GM20431 (cell line): ENCODE data around the gene GPR62.
"Not testable (repeated sequence)": the region's sequence is repeated elsewhere in the genome, so short reads cannot be mapped to it uniquely, and the experiment has no call there.

Source experiments
- in situ Hi-C: fragments of 300-500 bp; cut with MseI, MboI; formaldehyde crosslinking; loops from one replicate; pipeline ENCODE4 v1.15.0; 2020; ENCODE audit warnings: low sequenced_read_pairs; ENCODE audit not compliant: unreplicated experiment

The GPR62 gene

DNA sequence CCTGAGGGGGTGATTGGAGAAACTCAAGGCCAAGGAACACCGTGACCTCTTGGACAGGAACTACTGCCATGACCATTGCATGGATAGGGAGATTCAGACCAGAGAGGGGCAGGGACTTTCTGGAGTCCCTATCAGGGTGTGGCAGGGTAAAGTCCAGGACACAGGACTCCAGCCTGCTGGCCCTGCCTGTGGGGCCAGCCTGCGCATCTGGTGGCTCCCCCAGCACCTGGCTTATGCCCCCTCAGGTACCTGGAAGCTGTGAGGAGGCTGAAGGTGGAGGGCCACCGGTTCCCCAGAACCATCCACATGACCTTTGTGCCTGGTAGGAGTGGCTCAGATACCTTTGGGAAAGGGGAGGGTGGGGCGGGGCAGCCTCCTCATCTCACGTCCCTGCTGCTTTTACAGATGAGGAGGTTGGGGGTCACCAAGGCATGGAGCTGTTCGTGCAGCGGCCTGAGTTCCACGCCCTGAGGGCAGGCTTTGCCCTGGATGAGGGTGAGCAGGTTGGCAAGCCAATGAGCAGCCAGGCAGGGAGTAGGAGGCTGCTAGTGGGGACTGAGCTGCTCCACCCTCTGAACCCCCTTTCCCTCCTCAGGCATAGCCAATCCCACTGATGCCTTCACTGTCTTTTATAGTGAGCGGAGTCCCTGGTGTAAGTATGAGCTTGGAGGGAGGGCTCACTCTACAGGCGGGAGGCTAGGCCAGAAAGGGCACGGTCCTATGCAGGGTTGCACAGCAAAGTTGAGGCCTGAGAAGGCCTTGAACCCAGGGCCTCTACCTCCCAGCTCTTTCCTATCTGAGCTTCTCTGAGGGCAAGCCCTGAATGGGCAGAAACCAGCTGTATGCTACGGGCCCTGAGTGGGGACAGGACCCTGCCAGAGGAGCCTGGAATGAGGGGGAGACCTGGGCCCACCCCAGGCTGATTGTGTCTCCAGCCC, 31.1 kb downstream of the GPR62 start:
- in situ Hi-C loops: no loop called here

DNA sequence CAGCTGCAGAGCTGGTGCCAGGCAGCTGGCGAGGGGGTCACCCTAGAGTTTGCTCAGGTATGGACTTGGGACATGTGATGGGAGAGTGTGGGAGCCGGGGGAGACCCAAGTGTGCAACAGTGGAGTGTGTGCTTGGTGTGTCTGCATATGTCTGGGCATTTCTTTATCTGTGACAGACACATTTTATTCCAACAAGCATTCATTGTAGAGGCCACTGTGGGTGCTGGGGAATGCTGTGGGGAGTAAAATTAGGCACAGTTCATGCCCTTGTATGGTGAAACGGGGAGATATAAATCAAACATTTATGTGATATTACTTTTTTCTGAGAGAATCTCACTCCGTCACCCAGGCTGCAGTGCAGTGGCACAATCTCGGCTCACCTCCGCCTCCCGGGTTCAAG, 32.4 kb downstream of the GPR62 start:
- in situ Hi-C loops: no loop called here

DNA sequence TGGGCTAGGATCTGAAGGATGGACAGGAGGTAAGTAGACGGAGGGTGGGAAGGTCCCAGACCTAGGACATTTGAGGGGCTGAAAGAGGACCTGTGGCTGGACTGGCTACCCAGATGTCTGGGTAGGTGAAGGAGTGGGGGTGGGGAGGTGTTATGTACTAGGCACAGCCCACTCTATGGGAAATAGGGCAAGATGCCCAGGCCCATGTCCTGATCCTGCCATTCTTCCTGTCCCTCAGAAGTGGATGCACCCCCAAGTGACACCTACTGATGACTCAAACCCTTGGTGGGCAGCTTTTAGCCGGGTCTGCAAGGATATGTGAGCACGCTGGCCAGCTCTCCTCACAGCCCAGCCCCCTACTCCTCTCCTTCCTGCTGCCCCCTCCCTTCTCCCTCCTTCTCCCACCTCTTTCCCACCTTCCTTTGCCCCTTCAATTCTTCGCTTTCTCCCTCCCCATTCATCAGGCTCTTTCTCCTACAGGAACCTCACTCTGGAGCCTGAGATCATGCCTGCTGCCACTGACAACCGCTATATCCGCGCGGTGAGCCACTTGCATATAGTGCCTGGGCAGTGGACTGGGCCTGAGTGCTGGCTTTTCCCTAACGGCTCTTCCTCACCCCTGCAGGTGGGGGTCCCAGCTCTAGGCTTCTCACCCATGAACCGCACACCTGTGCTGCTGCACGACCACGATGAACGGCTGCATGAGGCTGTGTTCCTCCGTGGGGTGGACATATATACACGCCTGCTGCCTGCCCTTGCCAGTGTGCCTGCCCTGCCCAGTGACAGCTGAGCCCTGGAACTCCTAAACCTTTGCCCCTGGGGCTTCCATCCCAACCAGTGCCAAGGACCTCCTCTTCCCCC, 33.3 kb downstream of the GPR62 start:
- in situ Hi-C loops: no loop called here

DNA sequence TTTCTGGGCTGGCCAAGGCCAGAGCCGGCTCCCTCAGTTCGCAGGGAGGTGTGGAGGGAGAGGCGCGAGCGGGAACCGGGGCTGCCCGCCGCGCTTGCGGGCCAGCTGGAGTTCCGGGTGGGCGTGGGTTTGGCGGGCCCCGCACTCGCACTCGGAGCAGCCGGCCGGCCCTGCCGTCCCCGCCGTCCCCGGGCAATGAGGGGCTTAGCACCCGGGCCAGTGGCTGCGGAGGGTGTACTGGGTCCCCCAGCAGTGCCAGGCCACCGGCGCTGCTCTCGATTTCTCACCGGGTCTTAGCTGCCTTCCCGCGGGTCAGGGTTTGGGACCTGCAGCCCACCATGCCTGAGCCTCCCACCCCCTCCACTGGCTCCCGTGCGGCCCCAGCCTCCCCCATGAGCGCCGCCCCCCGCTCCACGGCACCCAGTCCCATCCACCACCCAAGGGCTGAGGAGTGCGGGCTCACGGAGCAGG, 35.4 kb downstream of the GPR62 start:
- in situ Hi-C loops: not testable (repeated sequence)

DNA sequence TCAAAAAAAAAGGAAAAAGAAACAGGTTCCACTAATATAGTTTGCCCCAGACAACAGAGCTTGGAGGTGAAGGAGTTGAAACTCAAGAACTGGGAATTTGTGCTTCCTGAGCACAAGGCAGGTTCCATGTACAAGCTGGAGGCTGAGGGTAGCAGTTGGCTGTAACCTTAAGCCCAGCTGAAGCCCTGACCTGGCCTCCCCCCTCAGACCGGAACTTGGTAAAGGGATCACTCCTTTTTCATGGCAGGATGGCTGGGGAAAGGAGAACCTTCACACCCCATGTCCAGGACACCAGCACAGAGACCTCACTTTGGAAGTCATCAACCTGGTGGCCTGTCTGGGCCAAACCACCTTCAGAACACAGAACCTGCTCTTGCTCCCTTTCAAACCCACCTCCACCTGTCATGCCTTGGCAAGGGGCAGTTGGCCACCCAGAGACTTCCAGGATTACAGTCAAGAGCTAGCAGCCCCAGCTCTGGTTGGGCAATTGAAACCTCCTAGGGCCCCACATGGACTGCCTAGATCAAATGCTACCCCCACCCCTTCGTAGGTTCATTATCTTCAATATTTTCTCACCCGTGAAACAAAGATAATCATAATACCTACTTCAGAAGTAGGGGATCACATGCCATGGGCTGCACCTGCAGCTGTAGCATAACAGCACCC, 37.0 kb downstream of the GPR62 start:
- in situ Hi-C loops: no loop called here

DNA sequence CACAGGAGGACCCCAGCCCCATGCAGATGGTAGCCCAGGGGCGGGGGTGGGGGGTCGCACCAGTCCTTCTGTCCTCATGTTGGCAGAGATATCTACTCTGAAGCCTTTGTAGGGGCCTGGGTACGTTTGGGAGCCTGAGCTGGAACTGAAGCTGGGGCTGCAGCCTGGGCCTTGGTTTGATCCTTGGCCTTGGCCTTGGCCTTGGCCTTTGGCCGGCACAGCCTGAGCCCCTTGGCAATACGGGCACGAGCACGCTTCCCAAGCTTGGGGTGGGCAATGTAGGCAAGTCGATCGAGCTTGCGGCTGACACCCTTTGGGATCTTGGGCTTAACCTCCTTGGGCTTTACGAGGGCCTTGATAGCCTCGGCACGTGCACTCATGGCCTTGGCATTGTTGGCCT, 38.5 kb downstream of the GPR62 start:
- in situ Hi-C loops: not testable (repeated sequence)

DNA sequence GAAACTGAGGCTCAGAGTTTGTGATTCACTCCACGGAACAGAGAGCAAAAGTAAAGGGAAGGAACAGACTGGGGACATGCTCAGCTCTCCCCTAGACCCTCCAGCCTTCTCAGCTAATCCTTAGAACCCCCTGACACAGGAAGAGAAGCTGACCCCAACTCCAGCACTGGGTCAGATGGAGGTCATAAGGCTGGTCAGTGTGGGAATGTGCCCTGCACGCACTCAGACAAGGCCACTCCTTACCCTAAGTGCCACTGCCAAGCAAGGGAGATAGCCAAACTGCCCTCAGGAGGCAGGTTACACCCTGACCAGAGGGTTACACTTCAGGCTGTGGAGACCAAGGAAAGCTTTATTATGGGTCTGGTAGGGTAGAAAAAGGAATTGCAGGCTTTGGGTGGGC, 39.3 kb downstream of the GPR62 start:
- in situ Hi-C loops: no loop called here

DNA sequence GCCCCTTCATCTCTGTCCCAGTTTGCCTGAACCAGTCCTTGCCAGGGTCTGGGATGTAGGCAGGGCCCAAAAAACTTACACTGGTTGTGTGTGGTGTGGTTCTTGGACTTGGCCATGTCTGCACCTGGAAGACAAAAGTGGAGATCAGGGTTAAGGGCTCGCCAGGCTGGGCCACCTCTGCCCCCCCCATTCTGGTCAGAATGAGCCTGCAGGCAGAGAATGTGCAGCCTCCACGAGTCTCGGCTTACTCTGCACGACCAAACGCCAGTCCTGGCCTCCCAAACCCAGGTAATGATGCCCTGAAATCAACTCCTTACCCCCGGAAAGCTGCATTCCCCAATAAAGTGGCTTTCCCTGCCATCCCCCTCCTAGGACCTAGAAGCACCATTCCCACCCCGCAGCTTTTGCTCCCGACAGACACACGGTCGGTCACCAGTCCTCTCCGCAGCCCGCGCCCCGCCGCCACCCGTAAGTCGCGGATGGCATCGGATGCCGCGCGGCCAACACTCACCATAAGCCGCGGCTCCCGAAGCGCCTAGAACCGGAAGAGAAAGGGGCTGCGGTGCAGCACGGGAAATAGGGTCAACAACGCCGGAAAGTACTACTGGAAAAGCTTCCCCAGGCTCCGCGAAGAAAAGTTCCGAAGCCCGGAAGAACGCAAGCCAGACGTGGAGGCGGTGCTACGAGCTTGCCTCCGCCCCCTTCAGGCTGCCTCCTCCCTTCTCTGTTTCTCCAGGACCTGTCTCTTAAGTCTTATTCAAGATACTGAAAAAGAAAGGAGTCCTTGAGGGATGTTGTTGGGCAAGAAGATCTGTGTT, 40.4 kb downstream of the GPR62 start, which contains the start of gene RPL29:
RPL29 (minus strand) TSS at position 550 of the 818 bp plus-strand sequence; CDS start at position 116, 434 bp downstream.
- in situ Hi-C loops: no loop called here

DNA sequence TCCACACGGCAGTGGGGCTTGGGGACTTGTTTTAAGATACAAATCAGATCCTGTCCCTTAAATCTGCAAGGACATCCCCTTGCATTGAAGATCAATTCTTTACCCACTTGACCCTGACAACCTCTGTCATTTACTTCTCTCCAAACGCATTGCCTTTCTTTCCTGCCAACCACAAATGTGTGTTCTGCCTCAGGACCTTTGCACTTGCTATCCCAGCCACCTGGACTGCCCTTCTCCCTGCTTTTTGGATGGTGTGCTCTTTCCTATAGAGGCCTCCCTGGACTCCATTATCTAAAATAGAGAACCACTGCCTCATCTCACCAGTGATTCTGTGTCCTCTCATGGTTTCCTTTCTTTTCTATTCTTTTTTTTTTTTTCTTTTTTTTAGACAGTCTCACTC, 42.0 kb downstream of the GPR62 start:
- in situ Hi-C loops: no loop called here

DNA sequence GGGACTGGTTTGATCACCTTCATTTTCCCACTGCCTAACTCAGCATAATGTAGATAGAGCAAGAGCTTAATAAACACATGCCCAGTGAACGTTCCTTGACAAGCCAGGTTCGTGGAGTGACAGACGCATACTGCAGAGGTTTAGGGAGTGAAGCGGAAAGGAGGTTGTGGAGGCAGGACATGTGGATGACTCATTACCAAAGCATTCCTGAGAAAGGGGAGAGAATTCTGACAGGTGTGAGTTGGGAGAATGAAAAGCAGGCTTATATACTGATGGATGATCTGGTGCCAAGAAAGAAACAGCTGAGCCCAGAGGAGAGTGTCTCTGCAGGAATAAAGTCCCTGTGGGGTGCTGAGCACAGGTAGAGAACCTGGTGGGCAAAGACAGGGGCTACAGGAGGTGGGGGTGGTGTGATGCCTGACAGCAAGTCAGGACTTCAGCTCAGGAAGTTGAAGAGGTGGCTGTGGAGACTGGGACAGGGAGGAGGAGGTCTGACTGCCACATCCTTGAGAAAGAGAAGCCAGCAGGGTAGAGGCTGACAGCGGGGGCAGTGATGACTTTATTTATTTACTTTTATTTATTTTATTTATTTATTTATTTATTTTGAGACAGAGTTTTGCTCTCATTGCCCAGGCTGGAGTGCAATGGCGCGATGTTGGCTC, 42.9 kb downstream of the GPR62 start:
- in situ Hi-C loops: no loop called here

DNA sequence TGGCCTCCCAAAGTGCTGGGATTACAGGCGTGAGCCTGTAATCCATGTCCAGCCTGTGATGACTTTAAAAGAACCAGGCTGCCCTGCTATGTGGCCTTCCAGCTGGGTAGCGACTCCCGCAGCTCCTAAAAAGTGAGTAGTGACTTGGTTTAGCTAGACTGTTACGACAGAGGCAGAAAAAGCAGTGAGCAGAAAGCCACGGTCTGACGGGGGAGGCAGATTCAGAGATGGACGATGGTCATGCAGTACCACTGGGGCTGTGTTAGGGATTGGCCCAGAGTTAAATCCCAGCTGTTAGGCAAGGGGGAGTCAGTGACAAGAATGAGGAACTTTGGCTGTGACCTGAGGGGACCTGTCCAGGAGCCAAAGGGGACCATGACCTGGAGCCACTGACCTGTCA, 43.6 kb downstream of the GPR62 start:
- in situ Hi-C loops: no loop called here

DNA sequence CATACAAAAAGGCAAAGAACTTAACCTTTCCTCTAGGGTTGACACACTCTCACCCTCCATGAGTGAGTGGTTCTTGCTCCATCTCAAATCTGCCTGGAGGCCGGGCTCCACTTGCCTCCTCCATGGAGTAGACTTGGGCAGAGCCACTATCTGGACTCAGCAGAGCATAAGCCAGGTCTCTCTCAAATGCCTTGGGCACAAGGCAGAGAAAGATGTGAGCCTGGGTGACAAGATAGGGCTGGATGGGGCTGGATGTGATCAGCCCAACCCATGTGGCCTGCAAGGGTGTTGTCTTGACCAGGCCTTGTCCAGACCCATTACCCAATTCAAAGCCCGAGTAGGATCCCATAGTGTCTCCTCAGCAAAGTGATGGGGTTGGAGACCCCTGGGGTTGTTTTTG, 44.7 kb downstream of the GPR62 start:
- in situ Hi-C loops: loop anchor here (10.0 kb wide), 1 partner anchor 125 kb away; no protein-coding TSS in a partner anchor

DNA sequence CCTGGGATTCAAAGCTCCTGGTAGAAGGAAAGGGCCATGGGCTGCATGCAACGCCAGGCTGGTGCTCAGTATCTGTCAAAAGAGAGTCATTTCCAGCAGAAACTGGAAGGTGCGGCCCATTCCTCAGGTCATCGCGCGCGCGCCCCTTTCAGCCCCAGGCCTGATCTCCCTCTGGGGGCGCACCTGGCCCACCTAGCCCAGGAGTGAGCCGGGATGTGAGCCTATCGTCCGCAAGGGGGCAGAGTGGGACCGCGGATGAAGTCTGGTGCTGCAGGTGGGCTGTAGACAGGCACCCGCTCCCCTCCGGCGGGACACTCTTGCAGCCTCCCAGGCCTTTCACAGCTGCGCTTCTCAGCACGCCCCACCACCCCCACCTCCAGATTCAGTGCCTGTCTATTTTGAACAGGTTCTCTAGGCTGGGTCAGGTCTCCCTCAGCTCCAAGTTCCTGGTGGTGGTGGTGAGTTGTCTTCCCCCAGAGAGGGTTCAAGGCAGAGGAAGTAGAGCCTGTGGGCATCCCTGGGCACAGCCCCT, 46.3 kb downstream of the GPR62 start:
- in situ Hi-C loops: loop anchor here (10.0 kb wide), 1 partner anchor 123 kb away; no protein-coding TSS in a partner anchor

DNA sequence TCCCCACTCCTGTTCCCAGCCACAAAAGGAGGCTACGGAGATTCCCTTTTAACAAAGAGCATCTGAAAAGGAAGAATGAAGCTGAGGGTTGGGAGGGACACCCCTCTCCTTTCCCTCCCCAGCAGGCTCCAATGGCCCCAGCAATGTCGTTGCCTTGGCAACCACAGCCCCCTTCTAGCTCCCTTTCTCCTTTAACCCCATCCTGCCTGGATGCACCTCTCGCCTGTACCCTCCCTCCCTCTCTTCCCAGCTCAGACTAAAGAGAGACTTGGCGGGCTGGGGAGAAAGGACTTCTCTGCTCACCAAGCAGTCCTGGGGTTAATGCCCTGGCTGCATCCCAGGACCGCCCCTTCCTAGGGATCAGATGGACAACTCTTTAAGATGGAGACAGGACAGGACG, 47.6 kb downstream of the GPR62 start:
- in situ Hi-C loops: loop anchor here (10.0 kb wide), 1 partner anchor 122 kb away; no protein-coding TSS in a partner anchor

DNA sequence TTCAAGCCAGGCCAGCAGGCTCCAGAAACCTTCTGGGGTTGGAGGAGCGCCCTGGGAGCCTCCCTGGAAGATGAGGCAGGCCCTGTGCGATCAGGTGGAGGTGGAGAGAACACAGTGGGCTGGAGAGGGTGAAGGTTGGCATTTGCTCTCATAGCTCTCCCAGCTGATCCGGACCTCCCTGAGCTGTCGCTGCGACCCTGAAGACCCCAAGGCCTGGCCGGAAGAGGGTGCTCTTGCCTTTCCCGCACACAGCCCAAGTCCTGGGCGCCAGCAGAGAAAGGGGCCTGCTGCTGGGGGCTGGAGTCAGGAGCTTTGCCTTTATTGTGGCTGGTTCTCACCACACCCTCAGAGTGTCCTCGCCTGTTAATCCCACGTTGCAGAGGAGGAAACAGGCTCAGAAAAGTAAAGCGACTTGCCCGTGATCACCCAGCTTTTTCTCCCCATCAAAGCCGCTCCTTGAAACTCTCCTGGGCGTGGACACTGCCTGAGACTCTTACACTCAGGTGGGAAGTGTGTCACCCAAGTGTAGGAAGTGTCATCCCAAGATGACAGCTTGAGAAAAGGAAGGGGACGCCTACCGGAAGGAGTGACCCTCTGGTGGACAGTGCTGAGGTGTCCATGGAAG, 49.1 kb downstream of the GPR62 start:
- in situ Hi-C loops: loop anchor here (10.0 kb wide), 1 partner anchor 121 kb away; no protein-coding TSS in a partner anchor

DNA sequence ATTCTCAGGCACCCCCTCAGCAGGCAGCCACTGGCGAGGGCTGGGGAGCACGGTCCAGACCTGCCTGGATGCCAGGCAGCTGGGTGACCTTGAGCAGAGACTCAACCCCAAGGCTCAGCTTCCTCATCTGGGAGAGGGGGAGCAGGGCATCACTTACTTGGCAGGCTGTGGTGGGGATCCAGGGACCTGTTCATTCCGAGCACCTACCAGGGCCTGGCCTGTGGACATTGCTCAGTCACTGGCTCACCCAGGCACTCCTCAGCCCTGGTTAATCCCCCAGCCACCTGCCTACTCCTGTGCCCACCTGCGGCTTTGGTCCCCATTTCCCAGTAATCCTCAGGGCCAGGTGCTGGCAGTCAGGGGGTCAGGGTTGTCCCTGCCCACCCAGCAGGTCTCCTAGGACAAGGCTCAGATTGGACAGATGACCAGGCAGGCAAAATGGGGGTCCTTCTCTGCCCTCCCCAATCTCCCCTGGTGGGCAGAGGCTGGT, 49.8 kb downstream of the GPR62 start:
- in situ Hi-C loops: loop anchor here (10.0 kb wide), 1 partner anchor 120 kb away; no protein-coding TSS in a partner anchor

DNA sequence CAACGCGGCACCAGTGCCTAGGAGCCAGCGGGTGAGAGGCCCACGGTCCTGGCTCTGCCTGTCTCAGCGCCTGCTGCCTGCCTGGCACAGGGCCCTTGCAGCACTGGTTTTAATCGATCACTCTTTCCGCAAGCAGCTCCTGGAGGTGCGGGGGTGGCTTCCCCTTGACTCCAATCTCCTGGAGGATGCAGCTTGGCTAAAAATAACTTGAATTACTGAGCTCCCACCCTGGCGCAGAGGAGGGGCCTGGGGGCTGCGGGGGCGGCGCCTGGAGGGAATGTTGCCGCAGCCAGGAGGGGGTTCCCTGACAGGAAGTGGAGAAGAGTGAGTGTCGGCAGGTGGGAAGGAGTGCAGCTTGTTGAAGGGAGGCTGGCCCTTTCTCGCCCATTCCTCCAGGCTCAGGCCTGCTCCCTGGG, 50.4 kb downstream of the GPR62 start:
- in situ Hi-C loops: loop anchor here (10.0 kb wide), 1 partner anchor 119 kb away; no protein-coding TSS in a partner anchor
